K562 (cell line): ENCODE results near the gene CBX8. TPM values are rescaled to one million over a fixed set of nuclear protein-coding genes. Genes with fewer than 3 reads are reported as not detected.

Source experiments
- ATAC-seq: fragments of 200-7000 bp; cut with Tn5 transposase; 3 replicates; pipeline ENCODE4 v1.9.1; 2020; ENCODE audit warnings: moderate library complexity
- BruUV-seq: library from RNA; stranded (reverse); fragments of 400-500 nt; replicated peaks from 2 replicates; lab custom pipeline; 2021; lab: Mats Ljungman, UMichigan
- CTCF ChIA-PET: fragments of 300-600 bp; formaldehyde crosslinking; extraction: SDS; loops from one replicate; lab custom pipeline; 2021; ENCODE audit warnings: low intra/inter-chr PET ratio; lab: Yijun Ruan, JAX
- POLR2A ChIA-PET: fragments of 300-600, 350-650 bp; sonication (Branson Sonifier 250); formaldehyde crosslinking; extraction: SDS; loops from one replicate; lab custom pipeline; 2021; ENCODE audit warnings: antibody characterized with exemption, inconsistent platforms; lab: Yijun Ruan, JAX
- DNase-seq, 4 experiments: peaks; one replicate each; pipeline versions ENCODE4 v3.0.0 to v3.0.0-alpha.2; 2011 to 2018; ENCODE audit warnings: low spot score in 3 of 4, mixed read lengths in 3 of 4; ENCODE audit errors: extremely low read depth in 1 of 4
- FAIRE-seq: peaks from 2 replicates; lab custom pipeline; 2011; peaks lifted over from hg19 to GRCh38; lab: Jason Lieb, UNC
- H2AFZ ChIP-seq: 2 replicates; pipeline ENCODE4 v1.6.0; 2011; ENCODE audit warnings: low read depth, low read length, control low read depth, inconsistent platforms
- H3K27ac ChIP-seq: fragments of 200-600 bp; 3 replicates; pipeline ENCODE4 v1.8.0; 2011; ENCODE audit warnings: low read depth, mild to moderate bottlenecking, control low read depth, inconsistent platforms, low read length, moderate library complexity, mixed read lengths; ENCODE audit errors: extremely low read depth
- H3K27me3 ChIP-seq, 2 experiments: fragments of 300-600 bp in 1 of 2; 2 replicates in 1 of 2; 3 replicates in 1 of 2; pipeline versions ENCODE4 v1.6.0 to v1.8.0; 2011; ENCODE audit warnings: inconsistent platforms in 2 of 2, low read length in 2 of 2, mild to moderate bottlenecking in 1 of 2, mixed read lengths in 1 of 2, moderate library complexity in 1 of 2; ENCODE audit not compliant: control insufficient read depth in 2 of 2, insufficient read depth in 2 of 2
- H3K36me3 ChIP-seq: fragments of 300-600 bp; 3 replicates; pipeline ENCODE4 v1.8.0; 2011; ENCODE audit warnings: mild to moderate bottlenecking, low read length, inconsistent platforms; ENCODE audit not compliant: control insufficient read depth, insufficient read depth
- H3K4me1 ChIP-seq, 2 experiments: fragments of 200-600 bp in 1 of 2; replicated peaks in 1 of 2; 2 replicates in 1 of 2; 3 replicates in 1 of 2; pipeline versions ENCODE4 v1.5.1 to v1.8.0; 2011; ENCODE audit warnings: inconsistent platforms in 2 of 2, low read length in 2 of 2, mild to moderate bottlenecking in 1 of 2, mixed read lengths in 1 of 2, moderate library complexity in 1 of 2; ENCODE audit not compliant: control insufficient read depth in 2 of 2, insufficient read depth in 2 of 2
- H3K4me2 ChIP-seq: 2 replicates; pipeline ENCODE4 v1.6.1; 2011; ENCODE audit warnings: low read length, control low read depth, inconsistent platforms, mixed read lengths; ENCODE audit not compliant: insufficient read depth
- H3K4me3 ChIP-seq: fragments of 200-600 bp; sonication (generic), shearing (Covaris generic); 2 replicates; pipeline ENCODE4 v1.5.1; 2016; ENCODE audit warnings: control low read depth, inconsistent platforms
- H3K79me2 ChIP-seq: fragments of 200-600 bp; 3 replicates; pipeline ENCODE4 v1.8.0; 2011; ENCODE audit warnings: low read length, inconsistent platforms; ENCODE audit not compliant: control insufficient read depth, insufficient read depth
- H3K9ac ChIP-seq, 2 experiments: 2 replicates each; pipeline versions ENCODE4 v1.6.0 to v1.6.1; 2011; ENCODE audit warnings: low read depth in 2 of 2, low read length in 2 of 2, control low read depth in 1 of 2, inconsistent platforms in 1 of 2, mild to moderate bottlenecking in 1 of 2, mixed read lengths in 1 of 2; ENCODE audit not compliant: insufficient read depth in 1 of 2
- H3K9me1 ChIP-seq: one replicate; pipeline ENCODE4 v1.6.0; 2011; ENCODE audit warnings: inconsistent platforms, mild to moderate bottlenecking, low read length, moderate library complexity; ENCODE audit not compliant: control insufficient read depth, insufficient read depth
- H3K9me3 ChIP-seq: replicated peaks from 2 replicates; pipeline ENCODE4 v1.5.1; 2011; ENCODE audit warnings: low read depth, low read length, inconsistent platforms; ENCODE audit not compliant: control insufficient read depth, insufficient read depth
- H4K20me1 ChIP-seq: replicated peaks from 2 replicates; pipeline ENCODE4 v1.6.1; 2011; ENCODE audit warnings: low read length, inconsistent platforms, mixed read lengths; ENCODE audit not compliant: control insufficient read depth, insufficient read depth
- POLR3G ChIP-seq: IDR thresholded peaks from 2 replicates; pipeline ENCODE4 v1.6.1; 2011; ENCODE audit not compliant: insufficient read length, insufficient replicate concordance; ENCODE audit errors: extremely low read depth
- ZBTB33 ChIP-seq: sonication (generic); formaldehyde crosslinking; IDR thresholded peaks from 2 replicates; pipeline ENCODE4 v1.8.1; 2023; ENCODE audit warnings: mild to moderate bottlenecking, missing genetic modification reagents
- whole genome bisulfite sequencing: fragments of 100-300 bp; shearing (Covaris generic); methylation state at CpG from one replicate; pipeline ENCODE4 v1.1.6; 2016; ENCODE audit warnings: low coverage, mixed read lengths; ENCODE audit not compliant: insufficient coverage; ENCODE audit errors: missing lambda C conversion rate; 5-methylcytosine and 5-hydroxymethylcytosine counted together
- in situ Hi-C: fragments of 300-500 bp; cut with MboI; formaldehyde crosslinking; loops from 4 replicates; pipeline ENCODE4 v1.15.0; 2018; ENCODE audit warnings: inconsistent platforms, mixed read lengths
- intact Hi-C: fragments of 100-400 bp; cut with micrococcal nuclease; formaldehyde crosslinking; loops from 2 replicates; pipeline ENCODE4 v1.14.2; 2022
- polyA plus RNA-seq, 8 experiments: library from polyadenylated mRNA; depleted of rRNA in 4 of 8; stranded (reverse) in 5 of 8; unstranded in 3 of 8; fragments of >200 nt; fragmentation: Nextera tagmentation in 2 of 8; fragmentation: Illumina TruSeq in 1 of 8; extraction: Ambion mirVana in 2 of 8; extraction: Trizol in 1 of 8; gene quantifications; 2 replicates each; pipeline versions ENCODE4 v1.2.1 to v1.2.3, GENCODE V29; 2011 to 2014; ENCODE audit warnings: inconsistent platforms in 1 of 8, missing spikeins in 1 of 8
- total RNA-seq, 7 experiments: library from RNA; depleted of rRNA in 6 of 7; stranded (reverse); fragments of >200 nt in 6 of 7; fragmentation: Illumina TruSeq in 2 of 7; extraction: Trizol in 2 of 7; gene quantifications; 2 replicates each; pipeline versions ENCODE4 v1.2.1 to v1.2.3, GENCODE V29; 2011 to 2021; ENCODE audit warnings: low replicate concordance in 1 of 7

The CBX8 gene
- total and polyA plus RNA-seq, 9 of the 15 experiments (the other 6 are each of a cell fraction or from before 2014, with no cell fraction given): 0.08 to 11.9 (median 2.6) TPM

- no peak for ATAC-seq
- ChIA-PET CTCF (interaction anchor here (0.6 kb wide), 1 partner anchor 79 kb away, joined by 3 read pairs; no protein-coding TSS in a partner anchor), POLR2A (interaction anchor here (1.2 kb wide), 1 partner anchor 12 kb away, joined by 3 read pairs; no protein-coding TSS in a partner anchor)
- no peak for DNase-seq
- H4K20me1 ChIP-seq: no peaks in the 10 kb centered on the region
- H3K4me3 ChIP-seq: no peak overlapping the region
- no peak overlapping the region for H2AFZ ChIP-seq
- no peaks in the 10 kb centered on the region for H3K36me3 ChIP-seq
- H3K9ac ChIP-seq: peak overlapping the region in 1 of 2 experiments; percentile 38; a peak in 1 of 4 replicates
- H3K9me1 ChIP-seq: no peaks in the 10 kb centered on the region
- no peaks in the 10 kb centered on the region for H3K79me2 ChIP-seq
- intact Hi-C loops (loop anchor here (5.0 to 10.0 kb wide), 2 partner anchors 39 to 86 kb away; partner anchors contain the start of gene CBX4), in situ Hi-C loops (loop anchor here (5.0 to 10.0 kb wide), 2 partner anchors 44 to 166 kb away; no protein-coding TSS in a partner anchor)
- H3K4me2 ChIP-seq: no peak overlapping the region
- 73% methylated on average over 4 of the region's 55 CpGs for WGBS
- no peak for TF ChIP-seq POLR3G
- TF ChIP-seq ZBTB33: 0 out of 2 replicates have a peak, but pooled peaks have one; percentile 0
- no peaks in the 10 kb centered on the region for H3K27me3 ChIP-seq
- no peaks in the 10 kb centered on the region for H3K9me3 ChIP-seq
- no TSS peak for BruUV-seq
- no peak for FAIRE-seq
- peaks cover 18 to 20% of the 10 kb centered on the region in 2 experiments for H3K4me1 ChIP-seq
- no peak overlapping the region for H3K27ac ChIP-seq
Measured at GRCh38 chr17:79748295-79749099, 48.4 kb downstream of the CBX8 start.
